ENCODE measurements around the gene PRKCQ.

GRCh38 chr10:6532321-6532720, 47.8 kb downstream of the PRKCQ start:
- TF ChIP-seq, protein P1, sequence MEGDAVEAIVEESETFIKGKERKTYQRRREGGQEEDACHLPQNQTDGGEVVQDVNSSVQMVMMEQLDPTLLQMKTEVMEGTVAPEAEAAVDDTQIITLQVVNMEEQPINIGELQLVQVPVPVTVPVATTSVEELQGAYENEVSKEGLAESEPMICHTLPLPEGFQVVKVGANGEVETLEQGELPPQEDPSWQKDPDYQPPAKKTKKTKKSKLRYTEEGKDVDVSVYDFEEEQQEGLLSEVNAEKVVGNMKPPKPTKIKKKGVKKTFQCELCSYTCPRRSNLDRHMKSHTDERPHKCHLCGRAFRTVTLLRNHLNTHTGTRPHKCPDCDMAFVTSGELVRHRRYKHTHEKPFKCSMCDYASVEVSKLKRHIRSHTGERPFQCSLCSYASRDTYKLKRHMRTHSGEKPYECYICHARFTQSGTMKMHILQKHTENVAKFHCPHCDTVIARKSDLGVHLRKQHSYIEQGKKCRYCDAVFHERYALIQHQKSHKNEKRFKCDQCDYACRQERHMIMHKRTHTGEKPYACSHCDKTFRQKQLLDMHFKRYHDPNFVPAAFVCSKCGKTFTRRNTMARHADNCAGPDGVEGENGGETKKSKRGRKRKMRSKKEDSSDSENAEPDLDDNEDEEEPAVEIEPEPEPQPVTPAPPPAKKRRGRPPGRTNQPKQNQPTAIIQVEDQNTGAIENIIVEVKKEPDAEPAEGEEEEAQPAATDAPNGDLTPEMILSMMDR (IDR thresholded peaks at IDR 0.05), result no peak
- TF ChIP-seq POLR2AphosphoS5 (IDR thresholded peaks at IDR 0.05) (no peak), POLR2A (IDR thresholded peaks at IDR 0.05) (no peak)

Data from breast epithelium (tissue), 3 donors.